Ishikawa (cell line): ENCODE results near the gene LARP4B.

Experiments used
- CEBPB ChIP-seq: IDR thresholded peaks from 2 replicates; pipeline ENCODE4 v1.6.1; 2012
- CREB1 ChIP-seq: IDR thresholded peaks from 2 replicates; pipeline ENCODE4 v1.6.1; 2012; ENCODE audit warnings: low read depth
- EGR1 ChIP-seq: IDR thresholded peaks from 2 replicates; pipeline ENCODE4 v1.6.1; 2012
- EP300 ChIP-seq: IDR thresholded peaks from 2 replicates; pipeline ENCODE4 v1.6.1; 2012; ENCODE audit warnings: borderline replicate concordance
- FOXM1 ChIP-seq: IDR thresholded peaks from 2 replicates; pipeline ENCODE4 v1.6.1; 2012; ENCODE audit warnings: low read depth, borderline replicate concordance
- NFIC ChIP-seq: IDR thresholded peaks from 2 replicates; pipeline ENCODE4 v1.6.1; 2012
- RAD21 ChIP-seq: IDR thresholded peaks from 2 replicates; pipeline ENCODE4 v1.6.1; 2012; ENCODE audit warnings: low read depth
- TAF1 ChIP-seq: IDR thresholded peaks from 2 replicates; pipeline ENCODE4 v1.6.1; 2012; ENCODE audit warnings: low read depth, mild to moderate bottlenecking
- TCF12 ChIP-seq: IDR thresholded peaks from 2 replicates; pipeline ENCODE4 v1.6.1; 2012; ENCODE audit warnings: low read depth
- TEAD4 ChIP-seq: IDR thresholded peaks from 2 replicates; pipeline ENCODE4 v1.6.1; 2012
- YY1 ChIP-seq: IDR thresholded peaks from 2 replicates; pipeline ENCODE4 v1.6.1; 2012; ENCODE audit warnings: low read depth
- ZBTB7A ChIP-seq: IDR thresholded peaks from 2 replicates; pipeline ENCODE4 v1.6.1; 2012; ENCODE audit warnings: low read depth
- TF ChIP-seq, protein P1 (sequence below): IDR thresholded peaks from 2 replicates; pipeline ENCODE4 v1.6.1; 2012; ENCODE audit warnings: low read depth, mild to moderate bottlenecking
- TF ChIP-seq, protein P2 (sequence below): IDR thresholded peaks from 2 replicates; pipeline ENCODE4 v1.6.1; 2012
- TF ChIP-seq, protein P3 (sequence below): IDR thresholded peaks from 2 replicates; pipeline ENCODE4 v1.6.1; 2012

The LARP4B gene

DNA sequence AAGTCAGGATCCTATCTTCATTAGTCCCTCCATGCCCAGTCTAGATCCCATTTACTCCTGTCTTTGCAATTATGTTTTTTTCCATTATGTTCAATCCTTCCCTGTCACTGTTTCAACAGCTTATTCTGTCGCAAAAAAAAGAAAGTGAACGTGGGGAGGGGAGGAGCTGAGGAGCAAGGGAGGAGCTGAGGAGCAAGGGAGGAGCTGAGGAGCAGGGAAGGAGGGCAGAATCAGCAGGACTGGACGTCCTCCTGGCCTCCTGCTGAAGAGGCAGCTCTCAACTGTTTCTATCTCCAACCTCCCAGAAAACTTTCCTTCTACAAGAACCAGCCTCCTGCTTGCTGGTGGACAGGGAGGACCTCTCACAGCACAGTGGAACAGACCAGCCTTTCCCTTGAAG lies 26.0 kb downstream of the LARP4B start:
- TF ChIP-seq FOXM1 (no peak), CREB1 (no peak), ZBTB7A (no peak), EP300 (no peak), EGR1 (no peak), TCF12 (no peak), YY1 (no peak), NFIC (no peak), CEBPB (no peak), TAF1 (no peak), TEAD4 (no peak), RAD21 (no peak)
- TF ChIP-seq, protein P1, sequence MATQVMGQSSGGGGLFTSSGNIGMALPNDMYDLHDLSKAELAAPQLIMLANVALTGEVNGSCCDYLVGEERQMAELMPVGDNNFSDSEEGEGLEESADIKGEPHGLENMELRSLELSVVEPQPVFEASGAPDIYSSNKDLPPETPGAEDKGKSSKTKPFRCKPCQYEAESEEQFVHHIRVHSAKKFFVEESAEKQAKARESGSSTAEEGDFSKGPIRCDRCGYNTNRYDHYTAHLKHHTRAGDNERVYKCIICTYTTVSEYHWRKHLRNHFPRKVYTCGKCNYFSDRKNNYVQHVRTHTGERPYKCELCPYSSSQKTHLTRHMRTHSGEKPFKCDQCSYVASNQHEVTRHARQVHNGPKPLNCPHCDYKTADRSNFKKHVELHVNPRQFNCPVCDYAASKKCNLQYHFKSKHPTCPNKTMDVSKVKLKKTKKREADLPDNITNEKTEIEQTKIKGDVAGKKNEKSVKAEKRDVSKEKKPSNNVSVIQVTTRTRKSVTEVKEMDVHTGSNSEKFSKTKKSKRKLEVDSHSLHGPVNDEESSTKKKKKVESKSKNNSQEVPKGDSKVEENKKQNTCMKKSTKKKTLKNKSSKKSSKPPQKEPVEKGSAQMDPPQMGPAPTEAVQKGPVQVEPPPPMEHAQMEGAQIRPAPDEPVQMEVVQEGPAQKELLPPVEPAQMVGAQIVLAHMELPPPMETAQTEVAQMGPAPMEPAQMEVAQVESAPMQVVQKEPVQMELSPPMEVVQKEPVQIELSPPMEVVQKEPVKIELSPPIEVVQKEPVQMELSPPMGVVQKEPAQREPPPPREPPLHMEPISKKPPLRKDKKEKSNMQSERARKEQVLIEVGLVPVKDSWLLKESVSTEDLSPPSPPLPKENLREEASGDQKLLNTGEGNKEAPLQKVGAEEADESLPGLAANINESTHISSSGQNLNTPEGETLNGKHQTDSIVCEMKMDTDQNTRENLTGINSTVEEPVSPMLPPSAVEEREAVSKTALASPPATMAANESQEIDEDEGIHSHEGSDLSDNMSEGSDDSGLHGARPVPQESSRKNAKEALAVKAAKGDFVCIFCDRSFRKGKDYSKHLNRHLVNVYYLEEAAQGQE: no peak
- TF ChIP-seq, protein P2, sequence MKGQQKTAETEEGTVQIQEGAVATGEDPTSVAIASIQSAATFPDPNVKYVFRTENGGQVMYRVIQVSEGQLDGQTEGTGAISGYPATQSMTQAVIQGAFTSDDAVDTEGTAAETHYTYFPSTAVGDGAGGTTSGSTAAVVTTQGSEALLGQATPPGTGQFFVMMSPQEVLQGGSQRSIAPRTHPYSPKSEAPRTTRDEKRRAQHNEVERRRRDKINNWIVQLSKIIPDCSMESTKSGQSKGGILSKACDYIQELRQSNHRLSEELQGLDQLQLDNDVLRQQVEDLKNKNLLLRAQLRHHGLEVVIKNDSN: no peak
- TF ChIP-seq, protein P3, sequence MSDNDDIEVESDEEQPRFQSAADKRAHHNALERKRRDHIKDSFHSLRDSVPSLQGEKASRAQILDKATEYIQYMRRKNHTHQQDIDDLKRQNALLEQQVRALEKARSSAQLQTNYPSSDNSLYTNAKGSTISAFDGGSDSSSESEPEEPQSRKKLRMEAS: no peak

DNA sequence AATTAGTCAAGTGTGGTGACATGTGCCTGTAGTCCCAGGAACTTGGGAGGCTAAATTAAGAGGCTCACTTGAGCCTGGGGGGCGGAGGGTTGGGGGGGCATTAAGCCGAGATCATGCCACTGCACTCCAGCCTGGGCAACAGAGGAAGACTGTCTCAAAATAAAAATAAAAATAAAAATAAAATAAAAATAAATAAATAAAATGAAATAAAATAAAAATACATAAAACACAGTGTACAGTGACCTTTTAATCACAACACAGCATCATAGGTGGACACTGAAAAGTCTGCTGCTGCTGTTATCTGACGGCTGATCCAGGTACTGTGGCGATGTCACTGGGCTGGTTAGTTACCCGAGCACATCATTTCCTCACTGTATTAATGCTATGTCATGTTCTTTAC lies 27.1 kb downstream of the LARP4B start:
- TF ChIP-seq TCF12: no peak
- TF ChIP-seq CREB1: no peak
- TF ChIP-seq ZBTB7A: no peak
- no peak for TF ChIP-seq TEAD4
- TF ChIP-seq, protein P3: no peak
- no peak for TF ChIP-seq NFIC
- no peak for TF ChIP-seq TAF1
- TF ChIP-seq, protein P2: no peak
- no peak for TF ChIP-seq RAD21
- TF ChIP-seq CEBPB: no peak
- TF ChIP-seq EGR1: no peak
- TF ChIP-seq EP300: no peak
- no peak for TF ChIP-seq FOXM1
- TF ChIP-seq, protein P1: no peak
- no peak for TF ChIP-seq YY1

DNA sequence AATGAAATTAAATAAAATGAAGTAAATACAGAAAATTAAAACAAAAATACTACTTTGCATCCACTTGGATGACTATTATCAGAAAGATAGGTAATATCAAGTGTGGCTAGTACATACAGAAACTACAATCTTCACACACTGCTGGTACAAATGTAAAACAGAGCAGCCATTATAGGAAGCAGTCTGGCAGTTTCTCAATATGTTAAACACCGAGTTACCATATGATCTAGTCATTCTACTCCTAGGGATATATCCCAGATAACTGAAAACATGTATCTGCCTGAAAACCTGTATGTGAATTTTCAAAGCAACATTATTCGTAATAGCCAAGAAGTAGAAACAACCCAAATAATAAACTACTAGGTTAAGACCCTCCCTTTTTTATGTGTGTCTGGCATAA lies 33.4 kb downstream of the LARP4B start:
- no peak for TF ChIP-seq TEAD4

DNA sequence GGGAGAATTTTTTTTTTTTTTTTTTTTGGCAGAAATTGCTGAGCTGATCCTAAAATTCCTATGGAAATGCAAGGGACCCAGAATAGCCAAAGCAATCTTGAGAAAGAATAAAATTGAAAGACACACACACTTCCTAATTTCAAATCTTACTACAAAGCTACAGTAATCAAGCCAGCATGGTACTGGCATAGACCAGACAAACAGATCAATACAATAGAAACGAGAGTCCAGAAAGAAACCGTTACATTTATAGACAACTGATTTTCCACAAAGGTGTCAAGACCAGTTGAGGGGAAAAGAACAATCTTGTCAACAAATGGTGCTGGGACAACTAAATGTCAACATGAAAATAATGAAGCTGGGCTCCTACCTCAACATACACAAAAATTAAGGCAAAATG lies 34.5 kb downstream of the LARP4B start:
- TF ChIP-seq NFIC (no peak), ZBTB7A (no peak), TCF12 (no peak)
- TF ChIP-seq, protein P1: no peak
- TF ChIP-seq, protein P2: no peak

DNA sequence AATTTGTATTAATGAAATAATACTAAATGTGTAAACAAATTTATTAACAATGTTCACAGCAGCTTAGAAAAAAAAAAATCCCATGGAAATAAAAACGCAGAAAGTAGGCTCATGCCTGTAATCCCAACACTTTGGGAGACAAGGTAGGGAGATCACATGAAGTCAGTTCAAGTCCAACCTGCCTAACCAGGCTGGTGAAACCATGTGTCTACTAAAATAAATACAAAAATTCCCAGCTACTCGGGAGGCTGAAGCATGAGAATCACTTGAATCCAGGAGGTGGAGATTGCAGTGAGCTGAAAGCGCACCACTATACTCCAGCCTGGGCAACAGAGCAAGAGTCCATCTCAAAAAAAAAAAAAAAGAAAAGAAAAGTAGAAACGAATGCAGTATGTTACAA lies 36.2 kb downstream of the LARP4B start:
- TF ChIP-seq TEAD4 (no peak), FOXM1 (no peak), YY1 (no peak), EGR1 (no peak), TAF1 (no peak), ZBTB7A (no peak), NFIC (no peak), CEBPB (no peak), TCF12 (no peak), RAD21 (no peak), EP300 (no peak), CREB1 (no peak)
- TF ChIP-seq, protein P3: no peak
- TF ChIP-seq, protein P2: no peak
- TF ChIP-seq, protein P1: no peak
